IPS-20b (cell line): ENCODE measurements around the gene CYP24A1.

ENCODE experiments used
- H3K27ac ChIP-seq: one replicate; pipeline ENCODE4 v1.5.1; 2013; ENCODE audit warnings: low read length
- H3K27me3 ChIP-seq: 2 replicates; pipeline ENCODE4 v1.6.1; 2013; ENCODE audit warnings: mild to moderate bottlenecking, low read length, inconsistent platforms; ENCODE audit not compliant: insufficient read depth
- H3K36me3 ChIP-seq: 2 replicates; pipeline ENCODE4 v1.6.1; 2013; ENCODE audit warnings: low read depth, mild to moderate bottlenecking, inconsistent platforms, low read length, moderate library complexity; ENCODE audit not compliant: insufficient read depth
- H3K4me1 ChIP-seq: 2 replicates; pipeline ENCODE4 v1.6.1; 2013; ENCODE audit warnings: mild to moderate bottlenecking, control low read depth, inconsistent platforms, low read length, moderate library complexity; ENCODE audit not compliant: insufficient read depth
- H3K4me3 ChIP-seq: 2 replicates; pipeline ENCODE4 v1.5.1; 2013; ENCODE audit warnings: mild to moderate bottlenecking, low read length, inconsistent platforms
- H3K9ac ChIP-seq: 2 replicates; pipeline ENCODE4 v1.6.1; 2013; ENCODE audit warnings: low read depth, mild to moderate bottlenecking, inconsistent platforms, low read length, moderate library complexity
- H3K9me3 ChIP-seq: 2 replicates; pipeline ENCODE4 v1.6.1; 2013; ENCODE audit warnings: mild to moderate bottlenecking, low read depth, low read length, inconsistent platforms; ENCODE audit not compliant: insufficient read depth

Gene CYP24A1

DNA sequence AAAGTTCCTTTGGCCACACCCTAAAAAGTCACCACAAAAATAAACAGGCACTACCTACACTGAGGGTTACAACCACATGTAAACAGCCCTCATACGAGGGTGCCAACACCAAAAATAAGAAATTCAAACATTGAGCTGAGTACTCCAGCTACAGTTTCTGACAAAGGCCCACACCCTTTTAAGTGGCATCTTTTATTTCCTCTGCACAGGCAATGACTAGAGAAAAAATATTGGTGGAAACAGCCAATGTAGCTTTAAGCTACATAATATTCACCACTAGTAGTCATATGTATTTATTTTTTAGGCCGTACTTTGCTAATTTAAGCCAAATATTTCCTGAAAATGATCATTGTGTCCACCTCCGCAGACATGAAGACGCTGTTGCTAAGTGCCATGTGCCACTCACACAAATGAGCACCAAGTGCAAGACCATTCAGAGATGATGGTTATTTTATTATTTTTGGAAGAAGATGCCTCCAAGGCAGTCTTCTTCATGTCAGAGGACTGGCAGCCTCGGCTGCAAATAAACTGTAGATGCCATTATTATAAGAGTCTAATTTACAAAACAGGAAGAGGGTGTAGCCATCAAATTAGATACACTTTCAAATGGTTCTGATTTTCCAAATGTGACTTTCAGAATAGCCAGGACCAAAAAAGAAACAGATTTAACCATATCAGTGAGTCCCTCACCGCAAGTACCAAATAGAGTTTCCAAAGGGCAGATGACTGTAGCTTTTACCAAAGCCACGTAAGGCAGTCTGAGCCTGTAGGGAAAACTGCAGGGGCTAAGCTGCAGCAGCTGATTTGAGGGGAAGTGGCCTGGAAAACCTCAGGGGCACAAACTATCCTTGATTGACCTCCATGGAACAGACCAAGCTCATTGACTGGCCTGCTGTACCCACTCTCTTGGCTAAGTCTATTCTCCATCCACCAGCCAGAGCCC is 13.4 kb downstream of the CYP24A1 start:
- Histone ChIP-seq H3K9me3 (no peaks in the 10 kb centered on the region), H3K27me3 (no peaks in the 10 kb centered on the region), H3K4me3 (no peak overlapping the region), H3K9ac (no peak overlapping the region), H3K27ac (no peak overlapping the region), H3K4me1 (no peaks in the 10 kb centered on the region), H3K36me3 (no peaks in the 10 kb centered on the region)

GRCh38 chr20:54158856-54159418 is 14.8 kb downstream of the CYP24A1 start:
- Histone ChIP-seq H3K9me3 (no peaks in the 10 kb centered on the region), H3K27ac (no peak overlapping the region), H3K4me3 (no peak overlapping the region), H3K27me3 (no peaks in the 10 kb centered on the region), H3K36me3 (no peaks in the 10 kb centered on the region), H3K4me1 (no peaks in the 10 kb centered on the region), H3K9ac (no peak overlapping the region)

GRCh38 chr20:54158226-54158625 is 15.6 kb downstream of the CYP24A1 start:
- H3K4me3 ChIP-seq = no peak overlapping the region
- no peaks in the 10 kb centered on the region for H3K9me3 ChIP-seq
- H3K27me3 ChIP-seq = no peaks in the 10 kb centered on the region
- no peak overlapping the region for H3K27ac ChIP-seq
- H3K9ac ChIP-seq = no peak overlapping the region
- H3K4me1 ChIP-seq = no peaks in the 10 kb centered on the region
- H3K36me3 ChIP-seq = no peaks in the 10 kb centered on the region

DNA sequence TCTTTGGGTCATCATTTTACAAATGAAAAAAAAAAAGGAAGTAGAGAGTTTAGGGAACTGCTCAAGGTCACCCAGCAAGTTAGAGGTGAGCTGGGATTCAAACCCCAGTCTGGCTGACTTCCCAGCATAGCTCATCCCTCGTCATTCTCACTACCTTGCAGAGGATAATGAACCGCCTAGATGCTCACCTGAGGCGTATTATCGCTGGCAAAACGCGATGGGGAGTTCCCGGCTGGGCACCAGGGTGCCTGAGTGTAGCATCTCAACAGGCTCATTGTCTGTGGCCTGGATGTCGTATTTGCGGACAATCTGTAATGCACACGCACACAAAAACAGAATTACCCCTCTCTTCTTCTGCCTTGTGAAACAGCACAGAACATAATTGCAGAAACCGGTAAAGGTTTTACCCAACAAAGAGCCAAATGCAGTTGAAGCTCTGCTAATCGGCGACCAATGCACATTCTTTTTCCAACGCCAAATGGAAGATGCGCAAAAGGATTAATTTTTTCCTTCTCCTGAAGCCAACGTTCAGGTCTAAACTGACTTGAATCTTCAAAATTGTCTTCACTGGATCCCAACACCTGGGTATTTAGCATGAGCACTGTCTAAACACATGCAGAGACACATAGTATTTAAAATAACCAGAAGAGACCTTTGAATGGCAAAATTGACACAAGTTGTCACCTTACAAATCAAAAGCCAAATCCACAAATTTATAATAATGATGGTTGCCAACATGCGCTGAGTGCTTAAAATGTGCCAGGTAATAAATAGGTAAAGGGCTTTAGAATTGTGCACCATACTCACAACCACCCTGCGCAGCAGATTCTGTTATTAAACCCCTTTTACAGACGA is 16.6 kb downstream of the CYP24A1 start:
- H3K4me3 ChIP-seq = no peak overlapping the region
- H3K27me3 ChIP-seq = no peaks in the 10 kb centered on the region
- H3K27ac ChIP-seq = no peak overlapping the region
- H3K9me3 ChIP-seq = no peaks in the 10 kb centered on the region
- H3K9ac ChIP-seq = no peak overlapping the region
- no peaks in the 10 kb centered on the region for H3K36me3 ChIP-seq
- no peaks in the 10 kb centered on the region for H3K4me1 ChIP-seq

- H3K27ac ChIP-seq = no peak overlapping the region
- H3K9me3 ChIP-seq = no peaks in the 10 kb centered on the region
- no peaks in the 10 kb centered on the region for H3K27me3 ChIP-seq
- H3K36me3 ChIP-seq = no peaks in the 10 kb centered on the region
- H3K4me1 ChIP-seq = no peaks in the 10 kb centered on the region
- H3K4me3 ChIP-seq = no peak overlapping the region
- no peak overlapping the region for H3K9ac ChIP-seq
Observed at GRCh38 chr20:54156522-54156921, 17.3 kb downstream of the CYP24A1 start.

DNA sequence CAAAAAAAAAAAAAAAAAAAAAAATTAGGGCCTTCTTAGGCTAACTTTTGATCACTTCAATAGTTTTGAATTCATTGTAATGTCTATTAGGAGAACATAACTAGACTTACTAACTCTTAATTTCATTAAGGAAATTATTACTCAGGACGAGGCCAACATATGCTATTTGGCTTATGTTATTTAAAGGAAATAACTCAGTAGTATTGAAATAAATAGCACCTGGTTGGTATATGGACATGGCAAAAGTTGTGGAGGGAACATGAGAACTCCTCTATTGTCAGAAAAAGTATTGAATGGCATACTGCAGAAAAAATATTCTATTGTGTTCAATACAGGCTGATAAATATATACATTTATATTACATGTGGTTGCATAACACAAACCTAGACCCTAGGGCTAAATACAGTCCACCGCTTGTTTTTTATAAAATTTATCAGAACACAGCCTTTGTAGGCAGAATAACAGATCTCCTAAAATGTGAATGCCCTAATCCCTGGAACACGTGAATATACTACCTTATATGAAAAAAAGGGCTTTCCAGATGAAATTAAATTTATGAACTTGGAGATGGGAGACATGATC is 18.0 kb downstream of the CYP24A1 start:
- Histone ChIP-seq H3K9me3 (no peaks in the 10 kb centered on the region), H3K4me3 (no peak overlapping the region), H3K4me1 (no peaks in the 10 kb centered on the region), H3K9ac (no peak overlapping the region), H3K27me3 (no peaks in the 10 kb centered on the region), H3K27ac (no peak overlapping the region), H3K36me3 (no peaks in the 10 kb centered on the region)

DNA sequence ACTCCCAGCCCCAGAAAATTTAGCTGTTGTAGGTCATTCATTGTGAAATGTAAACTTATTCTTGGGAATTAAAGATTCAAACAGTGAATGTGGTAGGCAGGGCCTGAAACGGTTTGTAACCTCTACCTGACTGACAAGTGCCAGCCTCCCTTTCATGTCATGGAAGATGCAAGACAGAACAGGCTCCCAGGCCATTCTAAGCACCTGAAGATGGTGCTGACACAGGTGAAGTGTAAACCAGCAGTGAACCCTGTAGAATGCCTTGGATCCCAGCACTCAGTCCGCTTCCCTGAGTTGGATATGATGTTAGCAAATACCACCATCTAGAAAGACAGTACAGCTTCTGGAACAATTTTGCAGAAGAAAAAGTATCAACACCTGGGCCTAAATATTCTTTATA is 19.3 kb downstream of the CYP24A1 start:
- H3K36me3 ChIP-seq = no peaks in the 10 kb centered on the region
- H3K27ac ChIP-seq = no peak overlapping the region
- no peak overlapping the region for H3K4me3 ChIP-seq
- no peak overlapping the region for H3K9ac ChIP-seq
- peaks cover 3% of the 10 kb centered on the region; the same call in 1 of the 2 replicates for H3K4me1 ChIP-seq
- no peaks in the 10 kb centered on the region for H3K9me3 ChIP-seq
- H3K27me3 ChIP-seq = no peaks in the 10 kb centered on the region

GRCh38 chr20:54153847-54154246 is 19.9 kb downstream of the CYP24A1 start:
- no peak overlapping the region for H3K4me3 ChIP-seq
- peaks cover 3% of the 10 kb centered on the region; the same call in 1 of the 2 replicates for H3K4me1 ChIP-seq
- no peaks in the 10 kb centered on the region for H3K36me3 ChIP-seq
- H3K27me3 ChIP-seq = no peaks in the 10 kb centered on the region
- no peak overlapping the region for H3K9ac ChIP-seq
- no peaks in the 10 kb centered on the region for H3K9me3 ChIP-seq
- no peak overlapping the region for H3K27ac ChIP-seq

DNA sequence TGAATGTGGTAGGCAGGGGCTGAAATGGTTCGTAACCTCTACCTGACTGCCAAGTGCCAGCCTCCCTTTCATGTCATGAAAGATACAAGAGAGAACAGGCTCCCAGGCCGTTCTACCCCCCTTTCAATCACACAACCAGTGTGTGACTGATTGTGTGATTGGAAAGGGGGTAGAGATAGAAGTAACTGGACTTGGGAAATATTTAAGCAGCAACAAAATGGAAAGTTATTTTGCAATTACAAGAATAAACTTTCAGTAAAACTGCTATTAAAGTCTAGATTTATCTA is 20.8 kb downstream of the CYP24A1 start:
- no peak overlapping the region for H3K4me3 ChIP-seq
- no peak overlapping the region for H3K27ac ChIP-seq
- no peaks in the 10 kb centered on the region for H3K27me3 ChIP-seq
- H3K9ac ChIP-seq = no peak overlapping the region
- H3K9me3 ChIP-seq = no peaks in the 10 kb centered on the region
- H3K4me1 ChIP-seq = peaks cover 3% of the 10 kb centered on the region; the same call in 1 of the 2 replicates
- no peaks in the 10 kb centered on the region for H3K36me3 ChIP-seq

GRCh38 chr20:54152227-54153040 is 21.4 kb downstream of the CYP24A1 start:
- peaks cover 3% of the 10 kb centered on the region; the same call in 1 of the 2 replicates for H3K4me1 ChIP-seq
- H3K9ac ChIP-seq = no peak overlapping the region
- H3K27ac ChIP-seq = no peak overlapping the region
- H3K4me3 ChIP-seq = no peak overlapping the region
- H3K36me3 ChIP-seq = no peaks in the 10 kb centered on the region
- H3K9me3 ChIP-seq = no peaks in the 10 kb centered on the region
- H3K27me3 ChIP-seq = no peaks in the 10 kb centered on the region
